GM20431 (cell line): Measurements from ENCODE around the gene HELQ.

Experiments
- in situ Hi-C: fragments of 300-500 bp; cut with MseI, MboI; formaldehyde crosslinking; loops from one replicate; pipeline ENCODE4 v1.15.0; 2020; ENCODE audit warnings: low sequenced_read_pairs; ENCODE audit not compliant: unreplicated experiment

Gene HELQ

GRCh38 chr4:83382850-83383249 lies 72.8 kb downstream of the HELQ start:
- in situ Hi-C loops: no loop called here

DNA sequence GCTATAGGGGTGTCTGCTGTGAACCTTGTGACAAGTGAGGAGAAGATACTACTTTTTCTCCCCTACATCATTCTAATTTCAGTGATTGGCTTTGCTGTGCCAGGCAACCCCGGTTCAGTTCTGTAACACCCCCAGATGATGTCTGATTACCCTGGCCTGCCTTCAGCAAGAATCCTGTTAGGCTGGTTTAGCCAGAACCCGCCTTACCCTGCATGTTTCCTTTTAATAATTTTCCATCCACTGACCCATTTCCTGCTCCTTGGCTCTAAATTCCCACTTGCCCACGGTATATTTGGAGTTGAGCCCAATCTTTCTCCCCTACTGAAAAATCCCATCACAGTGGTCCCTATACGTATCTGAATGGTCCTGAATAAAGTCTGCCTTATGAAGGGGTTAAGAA lies 74.5 kb downstream of the HELQ start:
- in situ Hi-C loops: no loop called here

DNA sequence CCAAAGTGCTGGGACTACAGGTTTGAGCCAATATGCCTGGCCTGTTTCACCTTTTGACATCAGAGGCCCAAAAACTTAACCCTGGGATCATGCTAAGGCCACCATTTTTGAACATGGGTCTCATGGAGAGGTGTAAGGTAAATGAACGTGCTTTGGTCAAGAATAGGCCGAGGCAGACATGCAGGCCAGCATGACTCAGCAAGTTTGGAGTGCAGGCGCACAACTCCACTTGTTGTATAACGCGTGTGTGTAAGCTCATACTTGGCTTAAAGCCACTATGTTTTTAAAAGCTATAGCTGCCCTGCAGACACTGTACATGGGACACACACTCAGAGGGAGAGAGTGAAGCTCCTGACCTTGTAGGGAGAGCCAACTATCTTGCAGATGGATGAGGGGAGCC lies 77.2 kb downstream of the HELQ start:
- in situ Hi-C loops: no loop called here

DNA sequence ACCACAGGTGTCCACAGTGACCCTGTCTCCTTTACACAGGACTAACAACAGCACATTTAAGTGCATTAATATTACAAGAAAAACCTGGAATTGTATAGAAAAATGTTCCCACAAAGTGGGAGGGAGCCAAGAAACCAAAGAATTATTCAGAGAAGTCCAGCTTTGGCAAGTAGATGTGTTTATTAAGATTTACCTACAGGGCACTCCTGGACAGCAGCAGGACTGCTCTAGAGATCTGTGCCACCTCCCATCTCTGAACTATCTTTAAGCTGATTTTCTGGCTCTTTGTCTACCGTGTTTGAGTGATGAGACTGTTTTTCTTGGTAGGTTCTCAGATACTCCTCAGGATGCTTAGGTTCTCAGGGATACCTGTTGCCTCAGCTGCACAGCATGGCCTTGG lies 82.7 kb downstream of the HELQ start:
- in situ Hi-C loops: no loop called here

DNA sequence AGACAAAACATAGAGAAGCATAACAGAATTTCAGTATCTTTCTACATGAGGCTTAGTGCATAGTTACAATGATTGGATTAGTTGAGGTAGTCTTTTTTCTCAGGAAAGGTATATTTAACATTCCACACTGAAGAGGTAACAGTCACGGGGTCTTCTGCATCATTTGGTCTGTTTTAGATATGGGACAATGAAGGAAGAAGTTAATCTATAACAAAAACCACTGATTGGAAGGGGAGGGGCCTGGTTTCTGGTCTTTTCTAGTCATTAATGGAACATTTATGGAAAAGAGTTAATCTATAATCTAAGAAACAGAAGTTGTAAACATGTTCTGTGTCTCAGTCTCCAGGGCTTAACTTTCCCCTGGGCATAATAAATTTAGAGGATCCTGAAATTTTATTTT lies 83.7 kb downstream of the HELQ start:
- in situ Hi-C loops: no loop called here

DNA sequence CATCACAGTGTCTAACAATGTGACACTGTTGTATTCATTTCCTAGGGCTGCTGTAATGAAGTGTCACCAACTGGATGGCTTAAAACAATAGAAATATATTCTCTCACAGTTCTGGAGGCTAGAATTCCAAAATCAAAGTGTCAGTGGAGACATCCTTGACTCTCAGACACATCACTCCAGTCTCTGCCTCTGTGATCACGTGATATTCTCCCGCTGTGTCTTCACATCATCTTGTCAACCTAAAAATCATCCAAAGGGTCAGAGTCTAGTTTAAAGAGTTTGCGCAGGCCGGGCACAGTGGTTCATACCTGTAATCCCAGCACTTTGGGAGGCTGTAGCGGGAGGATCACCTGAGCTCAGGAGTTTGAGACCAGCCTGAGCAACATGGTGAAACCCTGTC lies 84.4 kb downstream of the HELQ start:
- in situ Hi-C loops: no loop called here

GRCh38 chr4:83370640-83370906 lies 85.0 kb downstream of the HELQ start:
- in situ Hi-C loops: no loop called here

DNA sequence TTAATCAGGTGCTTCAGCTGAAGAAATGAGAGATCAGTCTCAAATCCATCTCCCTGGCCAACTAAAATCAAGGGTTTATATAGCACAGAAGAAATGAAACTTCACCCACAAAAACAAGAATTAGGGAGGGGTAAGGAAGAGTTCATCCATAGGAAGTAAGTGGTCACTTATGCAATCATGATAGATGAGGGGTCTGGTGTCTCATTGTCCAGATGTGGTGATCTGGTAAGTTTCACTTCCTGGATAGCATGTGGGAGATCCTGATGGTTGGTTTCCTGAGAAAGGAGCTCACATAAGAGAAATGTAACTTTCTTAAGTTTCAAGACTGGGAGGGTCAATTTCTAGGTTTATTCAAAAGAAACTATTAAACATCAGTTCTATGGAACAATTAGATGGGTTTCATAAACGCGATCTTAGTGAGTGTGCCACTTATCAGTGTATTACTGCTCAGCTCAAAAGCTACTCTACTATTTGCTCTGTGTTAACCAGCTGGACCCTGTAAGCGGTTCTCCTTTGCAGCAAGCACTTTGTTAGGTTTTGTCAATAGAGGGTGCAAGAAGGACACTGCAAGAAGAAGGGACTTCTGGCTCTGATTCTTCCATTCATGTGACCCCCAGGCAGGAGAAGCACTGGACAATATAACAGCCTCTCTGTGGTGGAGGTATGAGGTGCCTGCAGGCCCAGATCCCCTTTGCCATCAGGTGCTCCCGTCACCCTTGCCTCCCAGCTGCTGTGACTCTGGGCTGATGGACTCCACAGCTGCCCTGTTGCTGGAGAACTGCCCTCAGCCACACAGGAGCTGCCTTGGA lies 85.6 kb downstream of the HELQ start:
- in situ Hi-C loops: no loop called here

- in situ Hi-C loops: no loop called here
Observed at GRCh38 chr4:83364312-83364711, 91.3 kb downstream of the HELQ start.

DNA sequence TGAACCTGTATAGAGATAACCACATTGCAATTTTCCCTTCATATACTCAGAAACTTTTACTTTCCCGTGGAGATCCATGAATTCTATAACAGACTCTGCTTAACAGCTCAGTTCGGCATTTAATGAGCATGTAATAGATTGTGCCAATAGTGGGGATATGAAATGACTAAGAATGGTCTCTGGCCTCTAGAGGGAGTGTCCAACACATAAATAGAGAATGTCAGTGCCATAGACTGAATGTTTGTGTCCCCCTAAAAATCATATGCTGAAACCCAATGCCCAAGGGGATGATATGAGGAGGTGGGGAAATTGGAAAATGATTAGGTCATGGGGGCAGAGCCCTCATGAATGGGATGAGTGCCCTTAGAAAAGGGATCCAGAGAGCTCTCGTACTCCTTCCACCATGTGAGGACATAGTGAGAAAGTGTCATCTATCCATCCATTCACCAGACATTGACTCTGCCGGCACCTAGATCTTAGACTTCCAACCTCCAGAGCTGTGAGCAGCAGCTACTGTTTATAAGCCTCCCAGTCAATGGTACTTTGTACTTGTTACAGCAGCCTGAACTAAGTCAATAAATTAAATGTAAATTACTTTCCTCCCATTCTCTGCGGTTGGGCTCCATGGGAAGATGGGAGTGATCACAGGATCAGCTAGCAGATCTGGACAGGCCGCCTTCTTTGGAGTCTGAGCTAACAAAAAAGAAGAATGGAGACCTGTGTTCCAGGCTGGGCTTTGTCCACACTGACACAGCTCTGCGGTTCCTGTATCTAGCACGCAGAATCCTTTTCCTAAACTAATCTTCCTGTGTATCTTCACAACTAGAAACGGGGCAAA lies 92.9 kb downstream of the HELQ start:
- in situ Hi-C loops: no loop called here

GRCh38 chr4:83361416-83362103 lies 94.1 kb downstream of the HELQ start:
- in situ Hi-C loops: no loop called here

- in situ Hi-C loops: no loop called here
Observed at GRCh38 chr4:83360018-83360417, 95.6 kb downstream of the HELQ start.

- in situ Hi-C loops: no loop called here
Observed at GRCh38 chr4:83358410-83358809, 97.2 kb downstream of the HELQ start.
